GM19035 (cell line): ENCODE measurements around the gene NRAP.

Source experiments
- ATAC-seq: cut with Tn5 transposase; IDR thresholded peaks from one replicate; pipeline ENCODE4 v1.9.1; 2021; ENCODE audit not compliant: unreplicated experiment

Gene NRAP

GRCh38 chr10:113610631-113611601, 52.9 kb downstream of the NRAP start:
- no peak for ATAC-seq

GRCh38 chr10:113609704-113610108, 54.1 kb downstream of the NRAP start:
- no peak for ATAC-seq

DNA sequence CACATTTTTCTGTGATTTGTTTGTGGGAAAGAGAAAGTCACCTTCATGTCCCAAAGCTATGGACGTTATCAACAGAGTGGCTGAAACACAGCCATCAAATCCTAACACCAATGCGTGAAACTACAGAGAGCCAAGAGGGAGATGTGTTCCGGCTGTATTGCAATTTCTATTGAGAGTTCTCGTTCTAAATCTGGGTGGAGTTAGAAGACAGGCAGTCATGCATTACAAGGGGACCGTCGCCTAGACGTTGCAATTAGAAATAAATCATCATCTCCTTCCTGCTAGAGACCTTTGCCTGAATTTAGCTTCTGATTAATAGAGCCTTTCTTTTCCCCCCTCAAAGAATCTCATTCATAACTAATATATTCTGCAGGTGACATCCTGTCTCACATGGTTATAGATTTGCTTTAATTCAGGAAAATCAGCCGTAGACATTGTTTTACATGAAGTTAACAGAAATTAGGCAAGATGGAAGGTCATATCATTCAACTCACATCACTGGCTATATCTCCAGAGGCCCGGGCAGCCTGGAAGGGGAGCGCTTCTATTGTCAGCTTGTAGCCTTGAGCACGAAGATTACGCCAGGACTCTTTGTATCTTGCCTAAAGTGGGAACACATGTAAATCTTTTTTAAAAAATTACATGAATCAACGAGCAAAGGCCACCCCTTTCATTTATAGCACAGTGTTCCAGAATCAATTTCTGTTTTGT, 58.4 kb downstream of the NRAP start:
- ATAC-seq: no peak

DNA sequence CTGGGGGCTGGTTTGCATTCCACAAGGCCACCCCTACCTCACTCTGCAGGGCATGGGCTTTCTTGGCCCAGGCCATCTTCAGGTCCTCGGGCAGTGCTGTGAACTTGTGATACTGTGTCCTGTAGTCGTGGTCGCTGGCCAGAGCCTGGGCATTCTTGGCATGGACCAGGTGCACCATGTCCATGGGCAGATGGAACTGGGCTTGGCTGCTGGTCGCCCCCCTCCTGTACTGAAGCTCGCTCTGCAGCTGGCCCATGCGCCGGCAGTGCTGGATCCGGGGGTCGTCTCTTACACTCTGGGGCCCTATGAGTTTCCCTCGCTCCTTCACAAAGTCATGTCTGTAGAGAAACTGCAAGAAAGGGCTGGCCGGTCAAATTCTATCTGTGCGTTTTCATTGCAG, 59.3 kb downstream of the NRAP start:
- ATAC-seq: no peak

- no peak for ATAC-seq
These were observed 60.6 kb downstream of the NRAP start for GRCh38 chr10:113603057-113603777.

GRCh38 chr10:113600569-113600968, 63.3 kb downstream of the NRAP start:
- no peak for ATAC-seq

DNA sequence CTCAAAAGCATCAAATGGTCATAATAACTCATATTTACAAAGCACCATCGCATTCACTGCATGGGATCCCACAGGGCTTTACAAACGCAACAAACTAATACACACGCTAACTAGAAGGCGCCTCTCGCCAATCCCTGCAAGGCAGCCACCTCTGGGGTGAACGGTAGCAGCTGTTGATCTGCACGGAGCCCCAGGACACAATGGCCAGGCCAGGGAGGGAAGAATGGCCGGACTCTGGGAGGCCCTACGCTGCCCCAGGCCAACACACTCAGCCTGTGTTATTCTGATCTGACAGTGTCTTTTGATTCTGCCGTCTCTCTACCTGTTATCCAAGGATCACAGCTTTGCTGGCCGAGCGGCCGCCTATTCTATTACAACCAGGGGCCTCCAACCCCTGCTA, 69.2 kb downstream of the NRAP start:
- no peak for ATAC-seq

- no peak for ATAC-seq
These were observed 71.5 kb downstream of the NRAP start for GRCh38 chr10:113592380-113592779.

DNA sequence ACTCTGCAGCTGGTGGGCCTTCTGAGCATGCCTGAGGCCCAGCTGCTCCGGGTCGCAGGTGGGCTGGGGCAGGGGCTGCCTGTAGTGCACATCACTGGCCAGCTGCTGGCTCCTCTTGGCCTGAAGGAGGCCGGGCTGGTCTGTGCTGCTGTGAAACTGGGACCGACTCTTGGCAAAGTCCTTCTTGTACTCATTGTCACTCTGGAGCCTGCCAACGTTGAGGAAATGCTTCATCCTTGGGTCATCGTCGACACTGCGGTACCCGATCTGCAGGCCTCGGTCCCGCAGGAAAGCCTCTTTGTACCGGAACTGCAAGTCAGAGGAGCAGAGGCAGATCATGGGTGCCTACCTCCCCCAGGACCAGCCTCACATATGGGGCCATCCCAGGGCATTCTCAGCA, 73.3 kb downstream of the NRAP start:
- no peak for ATAC-seq

DNA sequence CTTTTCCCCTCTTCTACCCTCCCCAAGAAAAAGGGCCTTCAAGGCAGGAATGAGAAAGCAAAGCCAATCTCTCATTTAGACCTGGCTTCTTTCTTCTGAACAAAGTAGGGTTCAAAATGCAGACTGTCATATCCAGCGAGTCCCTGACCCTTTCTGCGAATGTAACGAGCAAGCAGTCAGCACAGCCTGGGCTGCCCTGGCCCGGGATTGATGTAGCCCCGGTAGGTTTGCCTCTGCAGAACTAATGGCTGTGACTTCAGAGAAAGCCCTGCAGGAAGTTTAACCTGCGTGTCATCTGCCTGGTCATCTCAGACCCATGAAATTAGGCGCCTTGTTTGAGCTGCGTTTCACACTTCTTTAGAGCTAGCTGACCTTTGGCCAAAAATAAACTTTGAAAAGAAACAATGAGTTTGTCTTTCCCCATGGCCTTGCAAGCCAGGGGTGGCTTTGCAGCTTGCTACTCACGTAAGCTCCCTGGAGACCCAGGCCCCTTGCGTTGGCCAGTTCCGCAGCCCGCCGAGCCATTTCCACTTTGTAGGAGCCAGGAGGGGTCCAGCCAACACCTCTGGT, 74.6 kb downstream of the NRAP start:
- no peak for ATAC-seq

DNA sequence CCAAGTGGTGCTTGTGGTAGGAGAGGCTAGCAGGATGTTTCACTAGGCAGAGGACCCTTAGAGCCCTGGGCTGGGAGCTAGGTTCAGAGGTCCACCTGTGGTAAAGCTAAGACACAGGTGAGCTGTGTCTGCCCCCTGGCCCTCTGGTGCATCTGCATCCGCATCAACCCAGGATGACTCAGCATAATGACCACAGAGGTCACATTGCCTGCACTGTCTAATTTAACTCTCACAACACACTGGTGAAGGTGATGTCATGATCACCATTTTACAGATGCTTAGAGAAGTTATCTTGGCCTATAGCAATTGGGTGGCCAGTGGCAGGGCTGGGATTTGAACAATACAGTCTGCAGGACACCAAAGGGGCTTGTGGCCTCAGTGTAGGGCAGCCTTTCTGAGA, 77.9 kb downstream of the NRAP start:
- ATAC-seq: peak; percentile 59

DNA sequence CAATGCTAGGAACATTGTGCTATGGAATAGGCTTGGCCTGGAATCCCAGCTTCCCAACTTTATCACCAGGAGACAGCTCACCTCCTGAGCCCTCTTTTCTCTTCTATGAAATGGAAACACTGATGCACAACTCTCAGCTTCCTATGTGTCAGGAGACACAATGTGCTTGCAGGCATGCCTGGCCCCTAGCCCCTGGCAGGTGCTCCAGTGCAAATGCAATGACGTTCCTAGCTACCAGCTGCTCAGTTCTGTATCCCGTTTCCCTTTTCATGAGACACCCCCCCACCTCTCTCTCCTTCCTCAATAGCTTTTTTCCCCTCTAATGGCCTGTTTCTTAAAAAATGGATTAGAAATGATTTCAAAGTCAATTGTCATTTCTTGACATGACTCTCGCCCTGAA, 80.3 kb downstream of the NRAP start:
- ATAC-seq: no peak

- ATAC-seq: no peak
These were observed 82.7 kb downstream of the NRAP start for GRCh38 chr10:113581092-113581491.

DNA sequence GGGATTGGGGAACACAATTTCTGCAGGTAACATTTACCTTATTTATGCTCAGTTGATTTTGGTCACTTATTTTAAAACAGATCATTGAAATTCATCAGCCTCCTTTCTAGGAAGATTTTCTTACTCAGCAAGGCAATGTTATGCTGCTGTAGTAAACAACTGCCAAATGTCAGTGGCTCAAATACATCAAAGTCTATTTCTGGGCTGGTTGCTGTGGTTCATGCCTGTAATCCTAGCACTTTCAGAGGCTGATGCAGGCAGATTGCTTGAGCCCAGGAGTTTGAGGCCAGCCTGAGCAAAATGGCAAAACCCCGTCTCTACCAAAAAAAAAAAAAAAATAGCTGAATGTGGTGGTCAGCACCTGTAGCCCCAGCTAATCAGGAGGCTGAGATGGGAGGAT, 85.1 kb downstream of the NRAP start:
- ATAC-seq: no peak

DNA sequence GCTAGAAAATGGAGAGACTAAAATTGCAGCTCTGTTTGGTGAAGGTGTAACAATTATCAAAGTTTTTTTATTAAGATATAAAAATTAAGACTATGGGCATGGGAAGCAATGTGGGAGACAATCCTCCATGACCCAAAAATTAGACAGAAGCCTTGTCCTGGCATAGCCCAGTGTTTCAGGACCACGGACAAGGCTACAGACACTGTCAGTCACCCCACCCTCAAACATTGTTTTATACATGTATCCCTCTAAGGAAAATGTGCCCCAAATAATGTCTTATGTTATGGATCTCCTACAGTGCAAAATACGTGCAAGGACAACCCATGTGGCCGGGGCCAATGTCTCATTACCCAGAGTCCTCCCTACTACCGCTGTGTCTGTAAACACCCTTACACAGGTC, 87.0 kb downstream of the NRAP start:
- no peak for ATAC-seq

- ATAC-seq: no peak
These were observed 90.5 kb downstream of the NRAP start for GRCh38 chr10:113573368-113573767.

GRCh38 chr10:113572520-113573290, 91.1 kb downstream of the NRAP start:
- no peak for ATAC-seq

- ATAC-seq: no peak
These were observed 94.3 kb downstream of the NRAP start for GRCh38 chr10:113569576-113569975.

DNA sequence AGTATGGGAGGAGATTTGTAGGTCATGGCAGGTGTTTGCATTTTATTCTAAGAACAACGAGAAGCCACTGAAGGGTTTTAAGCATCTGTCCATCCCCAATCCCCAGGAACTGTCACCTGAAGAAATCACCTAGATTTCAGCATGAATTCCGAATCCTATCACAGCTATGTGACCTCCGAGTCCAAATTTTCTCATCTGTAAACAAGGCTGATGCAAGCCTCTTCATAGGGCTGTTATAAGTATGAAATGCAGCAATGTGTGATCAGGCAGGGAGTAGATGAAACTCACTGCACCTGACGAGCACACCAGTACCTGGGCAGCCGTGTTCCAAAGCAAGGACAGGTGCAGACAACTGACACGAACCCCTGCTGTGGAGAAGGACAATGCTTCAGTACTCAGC, 97.0 kb downstream of the NRAP start:
- no peak for ATAC-seq

DNA sequence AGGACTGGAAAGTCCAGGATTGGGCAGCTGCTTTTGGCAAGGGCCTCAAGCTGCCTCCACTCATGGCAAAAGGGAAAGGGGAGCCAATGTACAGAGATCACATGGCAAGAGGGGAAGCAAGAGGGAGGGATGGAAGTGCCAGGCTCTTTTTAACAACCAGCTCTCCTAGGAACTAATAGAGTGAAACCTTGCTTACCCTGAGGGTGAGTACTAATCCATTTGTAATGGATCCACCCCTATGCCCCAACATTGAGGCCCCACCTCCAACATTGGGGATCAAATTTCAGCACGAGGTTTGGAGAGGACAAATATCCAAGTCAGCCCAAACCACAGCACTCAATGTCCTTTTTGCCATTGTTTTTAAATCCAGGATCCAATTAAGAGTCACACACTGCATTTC, 98.5 kb downstream of the NRAP start:
- no peak for ATAC-seq
